Subcutaneous abdominal adipose tissue (tissue), 5 donors: Measurements from ENCODE around the gene FAM186B.

Source experiments
- H3K27ac ChIP-seq: one replicate; pipeline ENCODE4 v1.7.0; 2013; ENCODE audit warnings: low read depth, mild to moderate bottlenecking, inconsistent platforms, low read length, moderate library complexity
- H3K27me3 ChIP-seq, 5 donors: one replicate each; pipeline ENCODE4 v1.7.0; 2013; ENCODE audit warnings: low read length in 5 of 5, inconsistent platforms in 1 of 5; ENCODE audit not compliant: control insufficient read depth in 5 of 5, insufficient read depth in 4 of 5
- H3K36me3 ChIP-seq, 5 donors: one replicate each; pipeline ENCODE4 v1.7.0; 2013; ENCODE audit warnings: low read length in 5 of 5; ENCODE audit not compliant: control insufficient read depth in 5 of 5, insufficient read depth in 5 of 5
- H3K4me1 ChIP-seq, 5 donors: one replicate each; pipeline ENCODE4 v1.7.0; 2013; ENCODE audit warnings: low read length in 5 of 5, mild to moderate bottlenecking in 3 of 5, moderate library complexity in 1 of 5; ENCODE audit not compliant: control insufficient read depth in 5 of 5, insufficient read depth in 5 of 5
- H3K4me3 ChIP-seq, 5 donors: one replicate each; pipeline ENCODE4 v1.7.0; 2013; ENCODE audit warnings: low read length in 5 of 5, low read depth in 1 of 5
- H3K9ac ChIP-seq, 5 donors: one replicate each; pipeline ENCODE4 v1.7.0; 2013; ENCODE audit warnings: low read length in 5 of 5, mild to moderate bottlenecking in 4 of 5, moderate library complexity in 3 of 5
- H3K9me3 ChIP-seq, 5 donors: one replicate each; pipeline ENCODE4 v1.7.0; 2013; ENCODE audit warnings: low read length in 5 of 5; ENCODE audit not compliant: control insufficient read depth in 5 of 5
- donor health status: healthy.
- donor health status: healthy.
- donor health status: healthy.
- donor health status: healthy.
- donor health status: healthy.

The FAM186B gene

GRCh38 chr12:49646871-49647654 lies 41.6 kb upstream of the FAM186B start:
- Histone ChIP-seq H3K27ac (peak overlapping the region; percentile 65), H3K36me3 (peaks cover 0 to 96% (median 85%) of the 10 kb centered on the region in 5 donors), H3K27me3 (no peaks in the 10 kb centered on the region), H3K9me3 (no peaks in the 10 kb centered on the region), H3K4me3 (no peak overlapping the region), H3K4me1 (peaks cover 0 to 58% (median 21%) of the 10 kb centered on the region in 5 donors), H3K9ac (peak overlapping the region in 1 of 5 donors; percentile 25)

- peaks cover 0 to 95% (median 85%) of the 10 kb centered on the region in 5 donors for H3K36me3 ChIP-seq
- no peaks in the 10 kb centered on the region for H3K27me3 ChIP-seq
- peak overlapping the region in 1 of 5 donors; percentile 28 for H3K9ac ChIP-seq
- peak overlapping the region; percentile 65 for H3K27ac ChIP-seq
- no peaks in the 10 kb centered on the region for H3K9me3 ChIP-seq
- H3K4me1 ChIP-seq: peaks cover 0 to 58% (median 21%) of the 10 kb centered on the region in 5 donors
- no peak overlapping the region for H3K4me3 ChIP-seq
Observed at GRCh38 chr12:49646331-49646830, 40.9 kb upstream of the FAM186B start.

GRCh38 chr12:49645146-49646039 lies 40.0 kb upstream of the FAM186B start:
- Histone ChIP-seq H3K27me3 (no peaks in the 10 kb centered on the region), H3K4me1 (peaks cover 0 to 58% (median 21%) of the 10 kb centered on the region in 5 donors), H3K9ac (no peak overlapping the region), H3K27ac (no peak overlapping the region), H3K9me3 (no peaks in the 10 kb centered on the region), H3K36me3 (peaks cover 0 to 85% (median 79%) of the 10 kb centered on the region in 5 donors), H3K4me3 (no peak overlapping the region)

DNA sequence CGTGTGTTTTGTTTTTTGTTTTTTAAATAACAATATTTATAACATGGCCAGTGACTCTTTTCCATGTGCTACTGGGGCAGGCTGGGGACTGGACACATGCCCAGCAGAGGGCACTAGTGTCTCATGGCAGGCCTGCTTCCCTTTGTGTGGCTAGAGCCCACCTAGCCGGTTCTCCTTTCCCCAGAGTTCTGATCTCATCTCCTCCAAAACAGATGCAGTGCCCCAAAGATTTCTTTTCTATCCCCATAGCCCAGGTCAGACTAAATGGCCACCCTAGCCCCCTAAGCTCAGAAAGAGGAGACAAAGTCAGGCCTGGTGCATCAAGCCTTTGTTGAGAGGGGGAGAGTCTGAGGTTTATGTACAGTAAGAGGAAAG lies 39.2 kb upstream of the FAM186B start:
- no peak overlapping the region for H3K4me3 ChIP-seq
- peaks cover 0 to 54% (median 21%) of the 10 kb centered on the region in 5 donors for H3K4me1 ChIP-seq
- H3K27me3 ChIP-seq: no peaks in the 10 kb centered on the region
- no peaks in the 10 kb centered on the region for H3K9me3 ChIP-seq
- peaks cover 0 to 80% (median 71%) of the 10 kb centered on the region in 5 donors for H3K36me3 ChIP-seq
- H3K9ac ChIP-seq: no peak overlapping the region
- no peak overlapping the region for H3K27ac ChIP-seq

DNA sequence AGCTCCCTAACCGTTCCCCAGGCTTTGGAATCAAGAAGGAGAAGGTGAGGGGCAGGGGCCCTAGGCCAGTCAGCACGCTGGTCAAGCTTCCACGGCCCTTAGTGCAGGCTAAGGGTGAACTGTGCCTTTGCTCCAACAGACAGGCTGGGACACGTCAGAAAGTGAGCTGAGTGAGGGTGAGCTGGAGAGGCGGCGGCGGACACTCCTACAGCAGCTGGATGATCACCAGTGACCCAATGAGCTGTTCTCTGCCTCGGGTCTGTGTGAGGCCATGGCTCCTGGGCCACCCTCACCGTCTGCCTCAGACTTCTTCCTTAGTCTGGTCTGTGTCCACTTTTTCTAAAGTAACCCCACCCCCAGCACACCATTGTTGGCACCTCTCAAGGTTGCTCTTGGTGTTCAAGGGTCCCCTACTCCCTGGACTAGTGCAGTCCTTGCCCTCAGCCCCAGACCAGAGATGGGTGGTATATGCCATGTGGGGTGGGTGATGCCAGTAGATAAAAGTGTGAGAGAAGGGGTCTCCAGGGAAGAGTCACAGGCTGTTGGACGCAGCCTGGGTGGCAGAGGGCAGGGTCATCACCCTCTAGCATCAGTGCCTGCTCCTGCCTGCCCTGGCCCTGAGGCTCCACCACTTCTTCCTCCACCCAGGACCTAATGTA lies 38.7 kb upstream of the FAM186B start:
- peaks cover 0 to 49% (median 21%) of the 10 kb centered on the region in 5 donors for H3K4me1 ChIP-seq
- no peak overlapping the region for H3K4me3 ChIP-seq
- H3K36me3 ChIP-seq: peaks cover 0 to 75% (median 68%) of the 10 kb centered on the region in 5 donors
- no peak overlapping the region for H3K9ac ChIP-seq
- H3K27me3 ChIP-seq: no peaks in the 10 kb centered on the region
- no peaks in the 10 kb centered on the region for H3K9me3 ChIP-seq
- H3K27ac ChIP-seq: no peak overlapping the region

DNA sequence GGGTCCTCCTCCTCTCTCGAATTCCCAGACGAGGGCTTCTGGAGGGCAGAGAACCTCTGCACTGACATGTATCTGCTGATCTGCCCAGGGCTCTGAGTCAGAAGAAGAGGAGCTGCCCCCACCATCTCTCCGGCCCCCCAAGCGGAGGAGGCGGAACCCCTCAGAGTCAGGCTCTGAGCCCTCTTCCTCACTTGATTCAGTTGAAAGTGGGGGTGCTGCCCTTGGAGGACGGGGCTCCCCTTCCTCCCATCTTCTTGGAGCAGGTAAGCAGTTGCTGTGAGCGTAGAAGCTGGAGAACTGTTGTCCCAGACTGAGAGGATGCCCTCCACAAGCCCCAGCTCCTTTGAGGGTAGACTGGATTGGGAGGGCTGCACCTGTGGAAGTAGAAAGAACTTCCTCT lies 37.7 kb upstream of the FAM186B start:
- peaks cover 0 to 39% (median 13%) of the 10 kb centered on the region in 5 donors for H3K4me1 ChIP-seq
- peaks cover 0 to 69% (median 61%) of the 10 kb centered on the region in 5 donors for H3K36me3 ChIP-seq
- H3K9ac ChIP-seq: no peak overlapping the region
- H3K9me3 ChIP-seq: no peaks in the 10 kb centered on the region
- H3K4me3 ChIP-seq: no peak overlapping the region
- no peaks in the 10 kb centered on the region for H3K27me3 ChIP-seq
- no peak overlapping the region for H3K27ac ChIP-seq

- Histone ChIP-seq H3K4me3 (no peak overlapping the region), H3K9me3 (no peaks in the 10 kb centered on the region), H3K4me1 (peaks cover 0 to 32% (median 6%) of the 10 kb centered on the region in 5 donors), H3K27me3 (no peaks in the 10 kb centered on the region), H3K27ac (no peak overlapping the region), H3K9ac (no peak overlapping the region), H3K36me3 (peaks cover 0 to 67% (median 59%) of the 10 kb centered on the region in 5 donors)
Observed at GRCh38 chr12:49642370-49642802, 36.9 kb upstream of the FAM186B start.

GRCh38 chr12:49641748-49642369 lies 36.4 kb upstream of the FAM186B start:
- no peaks in the 10 kb centered on the region for H3K9me3 ChIP-seq
- no peaks in the 10 kb centered on the region for H3K27me3 ChIP-seq
- no peak overlapping the region for H3K27ac ChIP-seq
- no peak overlapping the region for H3K9ac ChIP-seq
- H3K4me1 ChIP-seq: peaks cover 1 to 32% (median 11%) of the 10 kb centered on the region in 5 donors
- no peak overlapping the region for H3K4me3 ChIP-seq
- H3K36me3 ChIP-seq: peaks cover 0 to 62% (median 56%) of the 10 kb centered on the region in 5 donors

DNA sequence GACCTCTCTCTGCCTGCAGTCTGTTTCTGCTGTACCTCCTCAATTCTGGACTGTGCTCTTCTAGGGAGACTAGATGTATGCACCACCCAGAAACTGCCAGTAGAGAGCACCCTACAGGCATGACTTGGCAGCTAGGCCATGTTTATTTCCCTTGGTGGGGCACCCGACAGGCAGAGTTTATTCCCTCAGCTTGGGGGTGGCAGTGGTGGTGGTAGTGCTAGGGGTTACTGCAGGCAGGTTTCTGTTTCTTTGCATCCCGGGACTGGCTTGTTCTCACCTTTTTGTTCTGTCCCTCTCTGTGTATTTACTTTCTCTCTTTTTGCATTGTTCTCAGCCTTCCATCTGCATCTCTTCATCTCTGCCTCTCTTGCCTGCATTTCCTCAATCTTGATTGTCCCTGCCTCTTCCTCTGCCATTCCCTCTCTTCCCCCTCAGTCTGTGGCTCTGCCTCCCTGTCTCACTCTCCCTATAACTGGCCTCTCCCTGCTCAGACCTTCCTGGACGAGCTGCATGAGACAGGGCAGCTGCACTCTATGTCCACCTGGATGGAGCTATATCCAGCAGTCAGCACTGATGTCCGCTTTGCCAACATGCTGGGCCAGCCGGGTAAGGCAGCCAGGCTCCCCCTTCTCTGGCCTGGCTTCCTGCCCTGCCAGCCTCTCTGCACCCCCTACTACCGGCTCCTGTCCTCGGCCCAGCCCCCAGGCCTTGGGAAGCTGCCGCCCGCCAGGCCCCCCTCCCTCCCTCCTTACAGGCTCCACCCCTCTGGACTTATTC lies 31.7 kb upstream of the FAM186B start:
- H3K36me3 ChIP-seq: peaks cover 0 to 38% (median 17%) of the 10 kb centered on the region in 5 donors
- no peaks in the 10 kb centered on the region for H3K27me3 ChIP-seq
- H3K4me3 ChIP-seq: no peak overlapping the region
- peaks cover 2 to 21% (median 11%) of the 10 kb centered on the region in 5 donors for H3K4me1 ChIP-seq
- no peaks in the 10 kb centered on the region for H3K9me3 ChIP-seq
- peak overlapping the region in 2 of 5 donors; percentile 5 to 31 for H3K9ac ChIP-seq
- no peak overlapping the region for H3K27ac ChIP-seq
